Activated T-cell treated with anti-CD3 and anti-CD28 coated beads for 24 hours (primary cell): ENCODE measurements around the gene FNBP1L.
"Not testable (repeated sequence)": the region's sequence is repeated elsewhere in the genome, so short reads cannot be mapped to it uniquely, and the experiment has no call there.

Experiments used
- DNase-seq: peaks from one replicate; pipeline ENCODE4 v3.0.0-alpha.2; 2020; ENCODE audit warnings: low read depth

Gene FNBP1L

GRCh38 chr1:93573940-93574469 lies 126.1 kb downstream of the FNBP1L start:
- DNase-seq, result no peak

GRCh38 chr1:93574511-93574910 lies 126.6 kb downstream of the FNBP1L start:
- DNase-seq, result no peak

DNA sequence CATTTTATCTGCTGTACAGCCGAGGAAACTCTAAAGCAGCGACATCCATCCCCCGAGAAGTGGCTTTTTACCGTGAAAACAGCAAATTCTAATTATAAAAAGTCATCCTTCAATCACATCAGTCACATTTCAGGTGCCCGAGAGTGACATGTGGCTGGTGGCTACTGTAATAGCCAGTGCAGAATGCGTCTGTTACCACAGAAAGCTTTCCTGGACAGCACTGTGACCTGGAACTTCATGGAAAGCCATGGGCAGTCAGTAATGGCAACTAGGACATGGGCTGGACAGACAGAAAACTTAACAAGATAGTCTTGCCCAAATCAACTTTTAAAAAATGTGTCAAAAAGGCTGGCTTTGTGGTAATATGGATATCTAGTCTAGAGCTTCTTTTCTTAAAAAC lies 127.1 kb downstream of the FNBP1L start:
- DNase-seq, result no peak

DNA sequence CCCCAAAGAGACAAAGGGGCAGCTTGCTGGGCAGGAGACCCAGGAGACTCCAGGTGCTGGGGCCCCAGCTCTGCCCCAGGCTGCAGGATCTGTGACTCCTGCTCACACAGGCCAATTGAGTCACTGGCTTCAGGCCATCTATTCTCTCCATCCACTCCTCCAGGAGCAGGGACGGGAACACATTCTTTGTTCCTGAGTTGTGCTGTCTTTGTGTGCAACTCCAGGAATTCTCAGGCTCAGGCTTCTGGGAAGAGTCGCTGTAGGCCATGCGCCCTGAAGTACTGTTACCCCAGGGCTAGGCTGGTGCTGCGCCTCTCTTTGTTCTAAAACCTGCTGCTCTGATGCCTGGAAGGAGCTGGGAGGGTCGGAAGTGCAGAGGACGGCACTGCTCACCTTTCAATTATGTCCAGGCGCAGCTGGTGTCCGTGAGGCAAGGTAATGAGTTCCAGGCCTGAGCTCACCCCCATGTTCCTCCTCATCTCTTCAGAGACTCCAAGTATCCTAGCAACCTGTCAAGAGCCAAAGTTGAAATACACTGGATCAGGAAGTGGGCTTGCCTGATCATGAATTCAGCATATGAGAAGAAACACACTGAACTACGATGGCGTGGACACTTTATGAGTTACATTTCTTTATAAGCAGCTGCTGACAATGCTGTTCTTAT lies 127.8 kb downstream of the FNBP1L start:
- DNase-seq, result no peak

DNA sequence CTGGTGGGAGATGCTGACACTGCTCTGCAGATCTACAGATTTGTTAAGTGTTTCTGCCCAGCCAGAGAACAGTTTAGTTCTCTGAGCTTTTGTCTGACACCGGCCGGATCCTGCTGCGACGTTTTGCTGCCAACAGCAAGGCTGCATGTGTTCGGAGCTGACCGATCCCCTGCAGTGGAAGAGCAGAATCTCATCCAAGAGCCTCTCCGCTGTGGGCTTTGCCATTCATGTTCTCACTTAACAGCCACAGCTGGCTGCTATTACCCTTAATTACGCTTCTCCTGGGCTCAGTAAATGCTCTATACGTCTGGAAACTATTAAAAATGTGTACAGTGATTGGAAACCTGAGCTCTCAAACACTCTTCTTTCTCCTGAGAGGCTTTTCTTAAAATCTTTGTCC lies 128.4 kb downstream of the FNBP1L start:
- no peak for DNase-seq

GRCh38 chr1:93576746-93577145 lies 128.8 kb downstream of the FNBP1L start:
- no peak for DNase-seq

GRCh38 chr1:93577536-93578432 lies 129.9 kb downstream of the FNBP1L start:
- no peak for DNase-seq

GRCh38 chr1:93578433-93578830 lies 130.5 kb downstream of the FNBP1L start:
- DNase-seq, result no peak

DNA sequence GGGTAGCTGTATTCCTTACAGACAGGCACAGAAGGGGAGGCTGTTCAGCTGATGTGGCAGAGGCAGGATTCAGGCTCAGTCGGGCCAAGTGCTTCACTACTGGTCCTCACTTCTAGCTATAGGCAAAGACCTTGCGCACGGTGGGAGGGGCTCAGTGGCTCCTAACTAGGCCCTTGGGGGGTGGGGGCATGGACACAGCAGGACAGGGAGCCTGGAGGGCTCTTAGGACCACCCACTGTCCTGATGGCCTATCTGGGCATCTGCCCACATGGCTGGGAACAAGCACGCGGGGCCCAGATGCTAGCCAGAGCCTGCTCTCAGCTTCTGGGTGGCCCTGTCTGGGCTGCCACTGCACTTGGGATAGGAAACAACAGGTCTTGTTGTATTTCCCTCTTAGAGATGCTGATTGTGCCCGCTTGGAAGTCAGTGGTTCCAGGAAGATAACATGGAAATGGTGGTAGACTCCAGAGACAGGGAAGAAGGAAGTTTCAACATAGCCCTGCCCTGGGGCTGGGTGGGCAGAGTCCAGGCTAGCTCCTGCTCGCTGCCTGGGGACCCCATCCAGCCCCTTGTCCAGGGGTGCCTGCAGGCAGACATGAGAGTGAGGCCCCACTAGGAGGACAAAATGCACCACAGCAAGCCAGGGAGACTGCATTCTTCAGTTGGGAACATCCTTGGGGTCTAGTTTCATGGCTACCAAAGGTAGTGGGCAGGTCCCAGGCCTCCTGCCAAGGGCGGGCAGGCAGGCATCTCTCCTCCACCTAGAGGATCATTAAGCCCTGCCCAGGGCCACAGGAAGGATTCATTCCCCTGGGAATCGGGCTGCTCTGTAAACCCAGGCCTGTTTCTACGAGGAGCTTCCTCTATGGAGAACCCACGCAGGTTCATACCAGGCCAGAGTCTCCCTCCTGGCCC lies 131.2 kb downstream of the FNBP1L start:
- no peak for DNase-seq

DNA sequence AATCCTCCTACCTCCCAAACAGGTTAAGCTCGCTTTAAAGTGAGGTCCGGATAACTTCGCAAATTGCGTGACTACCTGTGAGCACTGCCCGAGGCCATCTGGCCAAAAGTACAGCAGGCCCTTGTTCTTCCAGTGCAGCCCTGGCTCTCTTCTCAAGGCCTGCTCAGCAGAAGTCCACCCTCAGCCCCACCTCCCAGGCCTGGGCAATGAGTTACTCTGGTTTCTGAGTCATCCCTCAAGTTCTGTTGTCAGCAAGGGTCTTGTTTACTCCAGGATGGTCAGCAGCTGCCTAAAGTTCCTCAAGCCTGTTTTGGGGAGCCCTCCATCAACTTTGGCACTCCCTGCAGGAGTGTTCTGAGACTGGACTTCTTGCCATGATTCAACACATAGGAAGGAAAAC lies 132.0 kb downstream of the FNBP1L start:
- no peak for DNase-seq

DNA sequence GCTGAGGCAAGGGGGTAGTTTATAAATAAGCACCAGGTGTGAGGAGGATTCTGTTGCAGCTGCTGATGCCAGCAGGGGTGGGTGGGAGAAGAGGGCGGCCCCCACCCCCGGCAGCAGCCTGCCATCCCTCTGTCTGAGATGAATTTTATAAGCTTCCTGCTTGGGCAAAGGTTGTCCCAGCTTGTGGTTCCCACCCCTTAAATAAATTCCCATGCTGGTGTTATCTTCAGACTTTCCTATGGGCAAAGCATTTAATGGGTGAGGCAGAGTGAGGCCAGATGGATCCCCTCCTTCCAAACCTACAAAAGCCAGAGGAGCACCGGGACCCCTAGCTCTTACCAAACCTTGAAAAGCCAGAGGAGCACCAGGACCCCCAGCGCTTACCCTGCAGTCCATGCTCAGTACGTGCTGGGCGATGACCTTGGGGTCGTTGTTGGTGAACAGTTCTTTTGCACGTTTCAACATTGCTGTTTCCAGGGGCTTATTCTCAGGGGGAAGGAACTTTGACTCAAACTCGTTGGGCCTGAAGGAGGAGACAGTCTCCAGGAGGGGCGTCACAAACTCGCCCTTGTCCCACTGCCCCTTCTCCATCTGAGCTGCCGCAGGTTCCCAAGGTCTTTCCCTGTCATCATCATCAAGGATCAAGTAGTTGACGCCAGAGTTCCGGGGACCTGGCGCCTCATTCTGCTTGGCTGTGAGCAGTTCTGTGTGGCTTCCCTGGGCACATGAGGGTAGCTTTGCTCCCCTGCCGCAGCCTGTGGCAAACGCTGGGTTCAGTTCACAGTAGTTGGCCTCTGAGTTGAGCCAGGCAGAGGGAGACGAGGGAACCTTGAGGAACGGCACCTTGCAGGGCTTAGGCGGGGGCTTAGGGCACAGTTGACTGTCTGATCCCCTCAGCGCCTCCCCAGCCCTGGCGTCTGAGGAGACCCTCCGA lies 134.3 kb downstream of the FNBP1L start:
- DNase-seq, result no peak

DNA sequence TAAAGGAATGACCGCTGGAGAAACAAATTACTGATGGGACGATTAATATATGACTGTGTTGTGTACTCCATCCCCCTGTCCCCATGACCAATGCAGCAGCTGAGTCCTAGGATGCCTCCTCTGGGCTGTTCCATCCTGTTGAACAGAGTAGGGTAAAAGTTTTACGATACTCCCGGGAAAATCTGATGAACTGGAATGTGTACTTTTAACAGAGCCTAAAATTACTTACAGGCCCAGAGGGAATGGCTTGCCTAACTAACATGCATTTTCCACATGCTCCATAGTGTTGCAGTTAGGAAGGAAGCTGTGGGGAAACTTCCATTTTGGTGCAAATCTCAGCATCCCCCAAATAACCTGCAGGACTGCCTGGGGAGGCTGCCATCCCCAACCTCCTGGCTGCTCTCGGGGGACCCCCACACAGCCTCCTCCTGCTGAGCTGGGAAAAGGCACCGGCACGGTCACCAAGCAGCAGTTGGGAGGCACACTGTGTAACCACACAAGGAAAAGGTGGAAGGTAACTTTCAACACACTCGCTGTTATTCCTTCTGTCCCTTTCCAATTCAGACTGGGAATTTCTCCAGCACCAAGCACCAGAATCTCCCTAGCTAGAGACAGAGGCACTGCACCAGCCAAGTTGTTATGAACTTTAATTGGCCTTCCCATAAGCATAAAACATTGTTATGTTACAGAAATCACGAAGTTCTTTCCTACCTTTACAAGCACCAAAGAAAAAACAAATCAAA lies 136.5 kb downstream of the FNBP1L start:
- no peak for DNase-seq

DNA sequence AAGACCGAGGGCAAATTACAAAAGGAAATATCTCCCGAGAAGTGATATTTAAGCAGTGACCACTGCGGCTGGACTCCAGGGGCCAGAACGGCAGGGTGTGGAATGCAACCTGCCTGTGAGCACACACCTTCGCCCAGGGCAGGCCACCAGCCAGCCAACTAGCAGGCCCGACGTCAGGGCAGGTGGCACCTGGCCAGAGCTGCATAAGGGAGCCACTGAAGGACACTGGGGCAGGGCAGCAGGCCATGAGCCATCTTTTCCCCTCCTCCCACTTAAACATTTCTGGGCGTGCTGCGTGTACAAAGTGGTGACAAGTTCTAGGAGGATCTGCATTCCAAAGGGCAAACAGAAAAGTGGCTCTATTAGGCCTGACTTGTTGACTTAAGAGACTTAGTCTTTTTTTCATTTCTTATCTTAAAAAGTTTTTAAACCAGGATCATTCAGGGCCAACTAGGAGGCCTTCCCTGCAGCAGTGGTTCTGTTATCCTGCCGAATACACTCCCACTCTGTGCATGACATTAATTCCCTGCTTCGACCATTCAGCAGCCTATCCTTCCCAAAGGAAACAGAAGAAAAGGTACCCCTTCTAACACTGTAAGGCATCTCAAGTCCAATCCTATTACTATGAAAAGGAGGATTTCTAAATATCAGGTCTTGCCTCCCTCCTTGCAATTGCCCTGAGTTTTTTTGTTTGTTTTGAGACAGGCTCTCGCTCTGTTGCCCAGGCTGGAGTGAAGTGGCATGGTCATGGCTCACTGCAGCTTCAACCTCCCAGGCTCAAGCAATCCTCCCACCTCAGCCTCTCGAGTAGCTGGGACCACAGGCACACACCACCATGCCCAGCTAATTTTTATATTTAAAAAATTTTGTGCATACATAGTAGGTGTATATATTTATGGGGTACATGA lies 137.4 kb downstream of the FNBP1L start:
- DNase-seq, result no peak

- DNase-seq, result no peak
Observed at GRCh38 chr1:93587354-93587753, 139.4 kb downstream of the FNBP1L start.

DNA sequence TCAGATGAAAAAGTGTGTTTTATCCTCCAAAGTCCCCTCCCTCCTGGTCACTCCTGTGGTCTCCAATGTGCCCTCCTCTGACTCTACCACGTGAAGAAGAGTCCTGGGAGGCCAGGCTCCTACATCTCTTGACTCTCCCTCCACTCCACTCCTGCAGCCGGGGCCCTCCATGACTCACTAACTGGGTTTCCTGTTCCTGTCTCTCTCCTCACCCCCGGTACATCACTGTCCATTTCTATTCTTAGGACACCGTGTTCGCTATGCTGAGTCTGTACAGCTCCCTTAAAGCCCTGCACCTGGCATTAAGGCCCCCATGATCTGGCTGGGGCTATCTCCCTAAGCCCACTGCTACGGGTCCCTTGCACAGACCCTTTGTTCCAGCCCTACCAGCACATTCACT lies 140.3 kb downstream of the FNBP1L start:
- no peak for DNase-seq

DNA sequence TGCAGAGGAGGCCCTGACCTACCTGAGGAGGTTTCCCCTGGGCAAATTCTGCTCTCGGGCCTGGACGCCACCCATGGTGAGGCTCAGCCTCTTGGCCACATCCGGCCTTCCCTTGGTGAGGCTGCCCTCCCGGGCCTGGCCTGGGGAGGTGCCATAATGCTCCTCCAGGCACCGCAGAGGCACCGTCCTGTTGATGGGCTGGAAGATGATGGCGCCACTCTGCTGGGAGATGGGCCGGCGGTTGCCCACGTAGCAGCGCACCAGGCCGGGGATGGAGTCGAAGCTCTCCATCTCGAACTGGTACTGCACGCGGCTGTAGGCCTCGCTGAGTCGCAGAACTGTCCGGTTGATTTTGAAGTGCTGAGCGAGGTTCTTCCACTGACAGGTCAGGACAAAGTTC lies 141.0 kb downstream of the FNBP1L start:
- DNase-seq, result no peak

DNA sequence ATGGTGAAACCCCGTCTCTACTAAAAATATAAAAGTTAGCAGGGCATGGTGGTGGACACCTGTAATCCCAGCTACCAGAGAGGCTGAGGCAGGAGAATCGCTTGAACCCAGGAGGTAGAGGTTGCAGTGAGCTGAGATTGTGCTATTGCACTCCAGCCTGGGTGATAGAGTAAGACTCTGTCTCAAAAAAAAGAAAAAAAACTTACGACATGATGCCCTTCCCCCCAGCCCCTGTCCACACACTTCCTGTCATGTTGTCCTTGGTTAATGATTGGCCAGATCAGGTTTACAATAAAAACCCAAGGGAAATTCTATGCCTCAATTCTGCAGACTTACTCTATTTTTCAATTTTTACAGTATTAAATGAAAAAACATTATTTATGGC lies 143.4 kb downstream of the FNBP1L start:
- not testable (repeated sequence) for DNase-seq

DNA sequence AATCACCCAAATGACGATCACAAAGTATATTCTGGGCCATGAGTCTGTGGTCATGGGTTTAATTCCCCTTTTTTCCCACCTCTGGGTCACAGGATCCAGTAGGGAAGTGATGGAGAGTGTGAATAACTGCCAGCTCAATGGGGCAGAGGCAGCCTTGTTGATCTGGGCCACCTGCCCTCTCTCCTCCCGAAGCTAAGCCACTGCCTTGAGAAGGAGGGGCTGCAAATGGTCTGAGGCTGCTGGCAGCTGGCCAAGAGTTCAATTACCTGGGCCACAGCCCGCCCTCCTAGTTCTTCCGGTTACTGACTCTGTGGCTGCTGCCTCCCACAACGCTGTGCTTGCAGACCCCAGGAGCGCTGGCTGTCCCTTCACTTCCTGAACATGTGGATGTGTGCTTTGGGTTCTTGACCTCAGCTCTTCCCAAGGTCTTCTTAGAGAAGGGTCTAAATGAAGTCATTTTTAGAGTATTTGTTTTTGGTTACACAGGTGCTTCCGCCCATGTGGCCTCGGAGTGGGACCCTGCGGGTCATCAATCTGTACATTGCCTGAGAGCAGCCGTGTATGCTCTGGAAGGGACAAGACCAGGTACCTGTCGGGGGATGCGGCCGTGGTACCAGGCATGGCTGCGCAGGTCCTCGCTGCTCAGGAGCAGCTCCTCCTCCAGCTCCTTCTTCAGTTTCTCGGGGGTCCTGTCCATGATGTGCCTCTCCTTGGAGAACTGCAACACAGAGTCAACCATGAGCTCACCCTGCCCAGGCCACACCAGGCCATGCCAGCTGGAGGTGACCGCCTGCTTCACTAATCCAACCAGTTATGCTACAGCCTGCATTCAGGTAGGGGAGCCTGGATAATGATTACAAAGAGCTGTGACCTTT lies 144.0 kb downstream of the FNBP1L start:
- no peak for DNase-seq
